Nephron progenitor cell (in vitro differentiated cells): Measurements from ENCODE around the gene WDR7.

ENCODE experiments used
- DNase-seq: peaks from one replicate; pipeline ENCODE4 v3.0.0; 2021
- H3K27ac Mint-ChIP-seq: 2 replicates; pipeline ENCODE4 v1.8.0; 2021; ENCODE audit warnings: mild to moderate bottlenecking, moderate library complexity, mixed read lengths
- H3K27me3 Mint-ChIP-seq: 2 replicates; pipeline ENCODE4 v1.8.0; 2021; ENCODE audit warnings: mild to moderate bottlenecking, low read depth, mixed read lengths; ENCODE audit not compliant: poor library complexity
- H3K36me3 Mint-ChIP-seq: 2 replicates; pipeline ENCODE4 v1.8.0; 2021; ENCODE audit warnings: low read depth, mixed read lengths
- H3K4me1 Mint-ChIP-seq: 2 replicates; pipeline ENCODE4 v1.8.0; 2021; ENCODE audit warnings: mixed read lengths
- H3K4me3 Mint-ChIP-seq: 2 replicates; pipeline ENCODE4 v1.8.0; 2021; ENCODE audit warnings: mild to moderate bottlenecking, moderate library complexity, mixed read lengths
- H3K9me3 Mint-ChIP-seq: 2 replicates; pipeline ENCODE4 v1.8.0; 2021; ENCODE audit warnings: mild to moderate bottlenecking, moderate library complexity, mixed read lengths
- TF ChIP-seq, protein P1 (sequence below): fragments of 200-600 bp; sonication (generic); IDR thresholded peaks from 2 replicates; pipeline ENCODE4 v1.5.0; 2021; ENCODE audit warnings: antibody characterized with exemption

The WDR7 gene

DNA sequence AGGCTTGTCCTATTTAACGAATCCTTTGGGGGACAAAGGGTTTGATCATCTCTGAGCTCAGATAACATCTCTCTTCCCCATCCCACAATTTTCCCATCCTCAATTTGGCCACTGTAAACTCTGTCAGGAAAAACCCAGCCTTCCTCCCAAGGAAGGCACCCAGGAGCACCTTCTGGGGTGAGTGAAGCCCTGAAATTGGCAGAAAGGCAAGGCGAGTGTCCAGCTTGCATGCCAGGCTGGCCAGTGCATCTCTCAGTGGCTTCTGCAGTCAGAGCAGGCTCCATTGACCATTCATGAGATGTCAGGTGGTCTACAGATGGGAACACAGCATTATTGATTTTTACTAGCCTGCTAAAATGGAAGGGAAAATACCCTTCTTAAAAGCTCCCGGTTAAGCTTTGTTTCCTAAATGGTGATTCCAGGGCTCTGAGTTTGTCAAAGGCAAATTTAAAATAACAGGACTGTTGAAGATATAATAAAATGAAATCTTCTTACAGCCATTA is 412.5 kb downstream of the WDR7 start:
- Mint-ChIP-seq H3K36me3 (no peaks in the 10 kb centered on the region), H3K9me3 (no peaks in the 10 kb centered on the region), H3K27ac (no peak overlapping the region), H3K27me3 (peaks cover 5% of the 10 kb centered on the region), H3K4me1 (peaks cover 4% of the 10 kb centered on the region), H3K4me3 (no peak overlapping the region)
- DNase-seq = no peak
- TF ChIP-seq, protein P1, sequence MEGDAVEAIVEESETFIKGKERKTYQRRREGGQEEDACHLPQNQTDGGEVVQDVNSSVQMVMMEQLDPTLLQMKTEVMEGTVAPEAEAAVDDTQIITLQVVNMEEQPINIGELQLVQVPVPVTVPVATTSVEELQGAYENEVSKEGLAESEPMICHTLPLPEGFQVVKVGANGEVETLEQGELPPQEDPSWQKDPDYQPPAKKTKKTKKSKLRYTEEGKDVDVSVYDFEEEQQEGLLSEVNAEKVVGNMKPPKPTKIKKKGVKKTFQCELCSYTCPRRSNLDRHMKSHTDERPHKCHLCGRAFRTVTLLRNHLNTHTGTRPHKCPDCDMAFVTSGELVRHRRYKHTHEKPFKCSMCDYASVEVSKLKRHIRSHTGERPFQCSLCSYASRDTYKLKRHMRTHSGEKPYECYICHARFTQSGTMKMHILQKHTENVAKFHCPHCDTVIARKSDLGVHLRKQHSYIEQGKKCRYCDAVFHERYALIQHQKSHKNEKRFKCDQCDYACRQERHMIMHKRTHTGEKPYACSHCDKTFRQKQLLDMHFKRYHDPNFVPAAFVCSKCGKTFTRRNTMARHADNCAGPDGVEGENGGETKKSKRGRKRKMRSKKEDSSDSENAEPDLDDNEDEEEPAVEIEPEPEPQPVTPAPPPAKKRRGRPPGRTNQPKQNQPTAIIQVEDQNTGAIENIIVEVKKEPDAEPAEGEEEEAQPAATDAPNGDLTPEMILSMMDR = no peak

GRCh38 chr18:57073501-57074187 is 422.5 kb downstream of the WDR7 start:
- Mint-ChIP-seq H3K27me3 (peaks cover 8% of the 10 kb centered on the region), H3K36me3 (no peaks in the 10 kb centered on the region), H3K4me3 (no peak overlapping the region), H3K9me3 (no peaks in the 10 kb centered on the region), H3K27ac (no peak overlapping the region), H3K4me1 (peaks cover 39% of the 10 kb centered on the region)
- TF ChIP-seq, protein P1 = no peak
- DNase-seq = no peak

- H3K4me3 Mint-ChIP-seq = no peak overlapping the region
Observed at GRCh38 chr18:57075716-57076400, 424.7 kb downstream of the WDR7 start.

DNA sequence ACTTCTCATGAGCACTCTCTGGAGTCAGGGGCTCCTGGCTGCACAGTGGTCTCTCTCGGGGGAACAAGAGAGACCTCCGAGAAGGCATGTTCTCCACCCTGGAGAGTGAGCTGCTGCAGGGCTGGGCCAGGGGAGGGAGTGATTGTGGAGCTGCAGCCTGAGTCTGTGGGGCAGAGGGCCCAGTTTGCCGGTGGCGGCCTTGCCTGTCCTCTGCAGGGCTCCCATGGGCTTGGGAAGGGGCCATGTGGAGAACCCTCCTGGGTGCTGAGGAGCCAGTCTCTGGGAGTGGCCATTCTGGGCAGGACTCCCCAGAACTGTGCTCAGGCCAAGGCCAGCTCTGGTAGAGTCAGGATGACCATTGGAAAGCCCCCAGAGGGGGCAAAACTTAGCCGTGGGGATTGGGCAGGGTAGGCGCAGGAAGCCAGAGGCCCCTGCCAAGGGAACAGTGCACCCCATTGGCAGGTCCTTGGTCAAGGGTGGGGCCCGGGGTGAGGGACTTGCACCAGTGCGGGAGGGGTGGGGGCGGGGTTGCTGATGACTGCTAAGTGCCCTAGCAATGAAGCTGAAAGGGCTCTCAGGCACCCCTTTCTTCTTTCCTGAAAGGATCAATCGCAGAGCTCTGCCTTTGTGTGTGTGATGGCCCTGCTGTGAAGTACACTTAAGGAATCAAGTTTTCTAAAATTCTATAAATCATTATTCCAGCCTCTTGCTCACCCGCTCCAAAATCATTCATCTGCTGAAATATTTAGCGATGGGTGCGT is 426.0 kb downstream of the WDR7 start:
- TF ChIP-seq, protein P1 = no peak
- Mint-ChIP-seq H3K9me3 (peaks cover 4% of the 10 kb centered on the region), H3K27ac (no peak overlapping the region), H3K4me3 (no peak overlapping the region), H3K36me3 (no peaks in the 10 kb centered on the region), H3K4me1 (peaks cover 45% of the 10 kb centered on the region), H3K27me3 (no peaks in the 10 kb centered on the region)
- DNase-seq = no peak

More at GRCh38 chr18:57075716-57076400, 424.7 kb downstream of the WDR7 start:
- TF ChIP-seq, protein P1 = no peak
- Mint-ChIP-seq H3K4me1 (peaks cover 48% of the 10 kb centered on the region), H3K36me3 (no peaks in the 10 kb centered on the region), H3K27ac (no peak overlapping the region), H3K27me3 (peaks cover 6% of the 10 kb centered on the region), H3K9me3 (peaks cover 4% of the 10 kb centered on the region)
- DNase-seq = peak; percentile 48

GRCh38 chr18:57077786-57078552 is 426.8 kb downstream of the WDR7 start:
- DNase-seq = no peak
- no peak overlapping the region for H3K27ac Mint-ChIP-seq
- peaks cover 45% of the 10 kb centered on the region for H3K4me1 Mint-ChIP-seq
- no peaks in the 10 kb centered on the region for H3K27me3 Mint-ChIP-seq
- H3K9me3 Mint-ChIP-seq = peaks cover 11% of the 10 kb centered on the region
- TF ChIP-seq, protein P1 = no peak
- H3K36me3 Mint-ChIP-seq = no peaks in the 10 kb centered on the region
- H3K4me3 Mint-ChIP-seq = no peak overlapping the region
